Activated CD4-positive, alpha-beta memory T cell treated with anti-CD3 and anti-CD28 coated beads for 36 hours (primary cell): Measurements from ENCODE around the gene TYMP. TPM values are rescaled to one million over a fixed set of nuclear protein-coding genes. Genes with fewer than 3 reads are reported as not detected.
"Not testable (repeated sequence)": the region's sequence is repeated elsewhere in the genome, so short reads cannot be mapped to it uniquely, and the experiment has no call there.

ENCODE experiments used
- CTCF ChIA-PET: fragments of 350-600 bp; sonication (Branson Sonifier 250); formaldehyde crosslinking; loops from one replicate; lab custom pipeline; 2021; ENCODE audit warnings: antibody characterized with exemption, inconsistent platforms; lab: Charles Lee
- POLR2A ChIA-PET: fragments of 350-600 bp; sonication (Branson Sonifier 250); formaldehyde crosslinking; loops from one replicate; lab custom pipeline; 2021; ENCODE audit warnings: antibody characterized with exemption; lab: Charles Lee
- DNase-seq: peaks from one replicate; pipeline ENCODE4 v3.0.0-alpha.2; 2020
- H3K27ac Mint-ChIP-seq: one replicate; pipeline ENCODE4 v1.8.0; 2021; ENCODE audit warnings: mixed read lengths
- H3K27me3 Mint-ChIP-seq: one replicate; pipeline ENCODE4 v1.8.0; 2021; ENCODE audit warnings: mixed read lengths
- H3K36me3 Mint-ChIP-seq: one replicate; pipeline ENCODE4 v1.8.0; 2021; ENCODE audit warnings: mixed read lengths
- H3K4me1 Mint-ChIP-seq: one replicate; pipeline ENCODE4 v1.8.0; 2021; ENCODE audit warnings: low read depth, mixed read lengths
- H3K4me3 Mint-ChIP-seq: one replicate; pipeline ENCODE4 v1.8.0; 2021; ENCODE audit warnings: mild to moderate bottlenecking, mixed read lengths
- H3K9me3 Mint-ChIP-seq: one replicate; pipeline ENCODE4 v1.8.0; 2021; ENCODE audit warnings: mixed read lengths
- intact Hi-C: fragments of 100-400 bp; cut with micrococcal nuclease; formaldehyde crosslinking; loops from one replicate; pipeline ENCODE4 v1.15.1; 2023
- total RNA-seq, 2 experiments: library from RNA; stranded (reverse); gene quantifications; one replicate each; pipeline ENCODE4 v1.2.3, GENCODE V29; 2021

Gene TYMP
- total RNA-seq, 2 experiments from 2014 or later, result 64.7 to 65.6 TPM

- Mint-ChIP-seq H3K4me3 (peak overlapping the region; percentile 46), H3K4me1 (peaks cover 50% of the 10 kb centered on the region), H3K36me3 (peaks cover 5% of the 10 kb centered on the region), H3K27me3 (no peaks in the 10 kb centered on the region), H3K27ac (peak overlapping the region; percentile 64), H3K9me3 (peaks cover 2% of the 10 kb centered on the region)
- DNase-seq, result no peak
- ChIA-PET CTCF (interaction anchor here (1.5 to 4.9 kb wide), 7 partner anchors 11 to 75 kb away, joined by 5 to 46 read pairs (median 11); partner anchors contain the start of genes SCO2 and SYCE3), POLR2A (interaction anchor here (2.2 to 7.5 kb wide), 3 partner anchors 7 to 20 kb away, joined by 9 to 71 read pairs (median 22); partner anchors contain the start of genes SCO2 and TYMP)
- intact Hi-C loops, result no loop called here
Measured at GRCh38 chr22:50546326-50547262, 16.8 kb upstream of the TYMP start.

GRCh38 chr22:50545522-50546325, 15.9 kb upstream of the TYMP start, which contains the start of gene KLHDC7B:
TSS of gene KLHDC7B (plus strand) at chr22:50545899. CDS start at chr22:50546244, 345 bp downstream.
- peak; percentile 66 for DNase-seq
- ChIA-PET CTCF (interaction anchor here (0.8 to 4.9 kb wide), 7 partner anchors 10 to 75 kb away, joined by 3 to 46 read pairs (median 7); partner anchors contain the start of genes SCO2, SYCE3 and TYMP), POLR2A (interaction anchor here (2.2 to 7.5 kb wide), 2 partner anchors 13 to 19 kb away, joined by 9 to 71 read pairs; partner anchors contain the start of genes SCO2 and TYMP)
- Mint-ChIP-seq H3K27me3 (no peaks in the 10 kb centered on the region), H3K36me3 (peaks cover 6% of the 10 kb centered on the region), H3K4me3 (peak within 1 kb of the TSS; percentile 46), H3K4me1 (peaks cover 55% of the 10 kb centered on the region), H3K27ac (peak within 1 kb of the TSS; percentile 76), H3K9me3 (peaks cover 2% of the 10 kb centered on the region)
- intact Hi-C loops, result loop anchor here (2.0 kb wide), 1 partner anchor 15 kb away; the partner anchor contains the start of gene TYMP

- H3K27me3 Mint-ChIP-seq, result no peaks in the 10 kb centered on the region
- peaks cover 4% of the 10 kb centered on the region for H3K36me3 Mint-ChIP-seq
- ChIA-PET POLR2A (interaction anchor here (0.8 to 7.5 kb wide), 4 partner anchors 12 to 72 kb away, joined by 3 to 71 read pairs (median 6); partner anchors contain the start of genes SCO2 and TYMP), CTCF (interaction anchor here (0.8 to 4.9 kb wide), 8 partner anchors 9 to 147 kb away, joined by 3 to 46 read pairs (median 6); partner anchors contain the start of genes SCO2, SYCE3 and TYMP)
- peaks cover 53% of the 10 kb centered on the region for H3K4me1 Mint-ChIP-seq
- peaks cover 2% of the 10 kb centered on the region for H3K9me3 Mint-ChIP-seq
- H3K27ac Mint-ChIP-seq, result peak overlapping the region; percentile 76
- peak; percentile 56 for DNase-seq
- H3K4me3 Mint-ChIP-seq, result peak overlapping the region; percentile 59
- intact Hi-C loops, result loop anchor here (1.0 to 2.0 kb wide), 2 partner anchors 14 to 18 kb away; partner anchors contain the start of genes SYCE3 and TYMP
Measured at GRCh38 chr22:50544746-50545253, 15.0 kb upstream of the TYMP start.

GRCh38 chr22:50544078-50544745, 14.4 kb upstream of the TYMP start:
- peaks cover 4% of the 10 kb centered on the region for H3K36me3 Mint-ChIP-seq
- peak overlapping the region; percentile 59 for H3K4me3 Mint-ChIP-seq
- DNase-seq, result peak; percentile 92
- peaks cover 2% of the 10 kb centered on the region for H3K9me3 Mint-ChIP-seq
- POLR2A ChIA-PET, result interaction anchor here (0.8 to 7.5 kb wide), 4 partner anchors 12 to 71 kb away, joined by 3 to 71 read pairs (median 6); partner anchors contain the start of genes SCO2 and TYMP
- CTCF ChIA-PET, result interaction anchor here (0.9 to 4.9 kb wide), 7 partner anchors 8 to 148 kb away, joined by 3 to 46 read pairs (median 5); partner anchors contain the start of gene SYCE3
- no peaks in the 10 kb centered on the region for H3K27me3 Mint-ChIP-seq
- peaks cover 57% of the 10 kb centered on the region for H3K4me1 Mint-ChIP-seq
- intact Hi-C loops, result loop anchor here (1.0 to 2.0 kb wide), 2 partner anchors 13 to 18 kb away; partner anchors contain the start of genes SYCE3 and TYMP
- peak overlapping the region; percentile 76 for H3K27ac Mint-ChIP-seq

DNA sequence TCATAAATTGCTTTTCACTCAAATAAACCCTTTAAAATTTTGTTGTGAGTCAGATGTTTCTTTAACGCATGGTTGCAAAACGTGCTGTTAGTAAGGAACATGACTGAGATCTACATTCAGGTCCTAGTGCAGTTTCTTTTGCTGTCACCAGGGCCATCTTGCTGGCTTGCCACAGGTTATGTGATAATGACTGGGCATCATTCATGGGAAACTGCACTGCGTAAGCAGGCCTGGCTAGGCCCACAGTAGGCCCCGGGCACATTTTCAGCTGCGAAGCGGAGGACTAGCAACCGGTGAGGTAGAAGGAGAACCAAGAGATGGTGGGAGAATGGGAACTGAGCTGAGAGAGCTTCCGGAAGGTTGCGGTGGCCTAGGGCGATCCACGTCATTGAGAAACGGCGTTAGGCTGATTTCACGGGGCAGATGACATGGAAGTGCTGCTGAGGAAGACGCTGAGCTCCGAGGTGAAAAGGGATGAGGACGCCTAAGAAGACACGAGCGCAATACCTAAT, 12.7 kb upstream of the TYMP start:
- ChIA-PET POLR2A (interaction anchor here (4.8 to 9.9 kb wide), 2 partner anchors 11 to 15 kb away, joined by 29 to 139 read pairs; partner anchors contain the start of genes SCO2 and TYMP), CTCF (interaction anchor here (1.2 to 7.5 kb wide), 3 partner anchors 16 to 78 kb away, joined by 4 to 88 read pairs (median 4); partner anchors contain the start of genes SCO2 and SYCE3)
- intact Hi-C loops, result no loop called here
- Mint-ChIP-seq H3K27me3 (no peaks in the 10 kb centered on the region), H3K9me3 (peaks cover 2% of the 10 kb centered on the region), H3K36me3 (peaks cover 4% of the 10 kb centered on the region), H3K4me1 (peaks cover 68% of the 10 kb centered on the region), H3K4me3 (peak overlapping the region; percentile 27), H3K27ac (peak overlapping the region; percentile 95)
- DNase-seq, result peak; percentile 79

DNA sequence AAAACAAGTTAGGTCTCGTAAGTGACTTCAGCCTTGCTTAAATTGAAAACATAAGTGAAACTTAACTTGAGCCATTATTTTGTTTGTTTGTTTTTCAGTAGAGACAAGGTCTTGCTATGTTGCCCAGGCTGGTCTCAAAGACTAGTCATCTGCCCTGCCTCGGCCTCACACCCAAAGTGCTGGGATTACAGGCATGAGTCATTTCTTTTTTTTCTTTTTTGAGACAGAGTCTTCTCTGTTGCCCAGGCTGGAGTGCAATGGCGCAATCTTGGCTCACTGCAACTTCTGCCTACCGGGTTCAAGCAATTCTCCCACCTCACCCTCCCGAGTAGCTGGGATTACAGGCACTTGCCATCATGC, 11.8 kb upstream of the TYMP start:
- H3K27ac Mint-ChIP-seq, result peak overlapping the region; percentile 95
- H3K4me3 Mint-ChIP-seq, result peak overlapping the region; percentile 36
- H3K9me3 Mint-ChIP-seq, H3K36me3 Mint-ChIP-seq, intact Hi-C loops, H3K27me3 Mint-ChIP-seq: not testable (repeated sequence)
- peak; percentile 78 for DNase-seq
- H3K4me1 Mint-ChIP-seq, result peaks cover 73% of the 10 kb centered on the region
- ChIA-PET POLR2A (interaction anchor here (4.8 to 9.9 kb wide), 2 partner anchors 10 to 15 kb away, joined by 29 to 139 read pairs; partner anchors contain the start of genes SCO2 and TYMP), CTCF (interaction anchor here (1.8 to 7.5 kb wide), 3 partner anchors 15 to 33 kb away, joined by 3 to 88 read pairs (median 23); partner anchors contain the start of genes LMF2, NCAPH2, SCO2 and SYCE3)

DNA sequence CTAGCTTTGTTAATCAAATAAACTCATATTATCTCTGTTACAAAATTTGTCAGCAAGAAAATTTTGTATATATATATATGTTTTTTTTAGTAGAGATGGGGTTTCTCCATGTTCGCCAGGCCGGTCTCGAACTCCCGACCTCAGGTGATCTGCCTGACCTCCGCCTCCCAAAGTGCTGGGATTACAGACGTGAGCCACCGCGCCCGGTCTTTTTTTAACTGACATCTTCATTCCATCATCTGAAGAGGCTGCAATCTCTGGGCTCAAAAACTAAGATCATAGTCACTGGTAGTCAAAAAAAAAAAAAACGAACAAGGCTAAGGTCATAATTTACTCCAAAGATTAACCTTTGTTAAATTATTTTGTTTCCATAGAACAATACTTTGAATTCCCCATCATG, 10.6 kb upstream of the TYMP start:
- H3K36me3 Mint-ChIP-seq, result peaks cover 4% of the 10 kb centered on the region
- ChIA-PET POLR2A (interaction anchor here (0.6 to 9.9 kb wide), 8 partner anchors 8 to 153 kb away, joined by 3 to 139 read pairs (median 18); partner anchors contain the start of genes SCO2, SYCE3 and TYMP), CTCF (interaction anchor here (0.6 to 7.5 kb wide), 7 partner anchors 11 to 297 kb away, joined by 3 to 88 read pairs (median 7); partner anchors contain the start of genes LMF2, NCAPH2, SCO2 and SYCE3)
- H3K4me1 Mint-ChIP-seq, result peaks cover 71% of the 10 kb centered on the region
- H3K4me3 Mint-ChIP-seq, result peak overlapping the region; percentile 28
- peak overlapping the region; percentile 95 for H3K27ac Mint-ChIP-seq
- no peak for DNase-seq
- intact Hi-C loops, result no loop called here
- H3K27me3 Mint-ChIP-seq, result no peaks in the 10 kb centered on the region
- peaks cover 2% of the 10 kb centered on the region for H3K9me3 Mint-ChIP-seq

DNA sequence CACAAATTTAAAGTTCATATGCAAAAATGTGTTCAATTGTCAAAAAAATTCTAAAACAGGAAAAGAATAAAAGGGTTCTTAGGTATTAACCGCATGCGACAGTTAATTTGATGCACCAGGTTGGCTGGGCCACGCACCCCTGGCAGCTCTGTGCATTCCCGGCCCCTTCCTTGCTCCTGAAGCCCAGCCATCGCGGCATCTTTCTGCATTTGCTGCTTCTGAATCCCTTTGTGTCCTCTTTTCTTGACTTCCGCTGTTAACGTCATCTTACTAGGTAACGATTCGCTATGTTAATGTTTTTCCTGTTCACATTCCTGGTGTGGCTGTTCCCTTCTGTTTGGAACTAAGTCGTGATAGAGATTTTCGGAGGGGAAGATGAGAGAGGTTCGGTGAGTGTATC, 8.0 kb upstream of the TYMP start:
- Mint-ChIP-seq H3K27me3 (no peaks in the 10 kb centered on the region), H3K27ac (peak overlapping the region; percentile 100), H3K4me3 (no peak overlapping the region), H3K36me3 (peaks cover 4% of the 10 kb centered on the region), H3K4me1 (peaks cover 81% of the 10 kb centered on the region), H3K9me3 (peaks cover 2% of the 10 kb centered on the region)
- DNase-seq, result no peak
- ChIA-PET CTCF (interaction anchor here (1.5 to 7.5 kb wide), 2 partner anchors 12 to 25 kb away, joined by 4 to 88 read pairs; partner anchors contain the start of genes SCO2 and SYCE3), POLR2A (interaction anchor here (2.8 to 9.9 kb wide), 3 partner anchors 11 to 83 kb away, joined by 13 to 139 read pairs (median 39); partner anchors contain the start of genes SCO2, SYCE3 and TYMP)
- intact Hi-C loops, result loop anchor here (2.0 to 10.0 kb wide), 3 partner anchors 13 to 603 kb away; partner anchors contain the start of genes CHKB and SCO2

- intact Hi-C loops, result loop anchor here (10.0 kb wide), 1 partner anchor 601 kb away; no protein-coding TSS in a partner anchor
- H3K4me1 Mint-ChIP-seq, result peaks cover 69% of the 10 kb centered on the region
- H3K4me3 Mint-ChIP-seq, result no peak overlapping the region
- DNase-seq, result no peak
- ChIA-PET CTCF (interaction anchor here (1.0 to 7.5 kb wide), 3 partner anchors 9 to 11 kb away, joined by 3 to 88 read pairs (median 7); partner anchors contain the start of genes KLHDC7B and SCO2), POLR2A (interaction anchor here (1.0 to 9.9 kb wide), 2 partner anchors 9 to 62 kb away, joined by 5 to 139 read pairs; partner anchors contain the start of genes SCO2 and TYMP)
- H3K27me3 Mint-ChIP-seq, result no peaks in the 10 kb centered on the region
- peaks cover 3% of the 10 kb centered on the region for H3K36me3 Mint-ChIP-seq
- H3K9me3 Mint-ChIP-seq, result no peaks in the 10 kb centered on the region
- no peak overlapping the region for H3K27ac Mint-ChIP-seq
Measured at GRCh38 chr22:50536226-50536625, 6.4 kb upstream of the TYMP start.
